Effector CD8-positive, alpha-beta T cell (primary cell): ENCODE data around the gene FBLN5.
"Not testable (repeated sequence)": the region's sequence is repeated elsewhere in the genome, so short reads cannot be mapped to it uniquely, and the experiment has no call there.

Source experiments
- DNase-seq: peaks from one replicate; lab custom pipeline; 2025; lab: John Stamatoyannopoulos, UW

Gene FBLN5

GRCh38 chr14:91910196-91910595 is 37.3 kb downstream of the FBLN5 start:
- no peak for DNase-seq

GRCh38 chr14:91906374-91906773 is 41.1 kb downstream of the FBLN5 start:
- DNase-seq, result no peak

GRCh38 chr14:91904956-91905645 is 42.4 kb downstream of the FBLN5 start:
- no peak for DNase-seq

GRCh38 chr14:91904483-91904882 is 43.0 kb downstream of the FBLN5 start:
- no peak for DNase-seq

GRCh38 chr14:91903070-91903469 is 44.4 kb downstream of the FBLN5 start:
- DNase-seq, result no peak

DNA sequence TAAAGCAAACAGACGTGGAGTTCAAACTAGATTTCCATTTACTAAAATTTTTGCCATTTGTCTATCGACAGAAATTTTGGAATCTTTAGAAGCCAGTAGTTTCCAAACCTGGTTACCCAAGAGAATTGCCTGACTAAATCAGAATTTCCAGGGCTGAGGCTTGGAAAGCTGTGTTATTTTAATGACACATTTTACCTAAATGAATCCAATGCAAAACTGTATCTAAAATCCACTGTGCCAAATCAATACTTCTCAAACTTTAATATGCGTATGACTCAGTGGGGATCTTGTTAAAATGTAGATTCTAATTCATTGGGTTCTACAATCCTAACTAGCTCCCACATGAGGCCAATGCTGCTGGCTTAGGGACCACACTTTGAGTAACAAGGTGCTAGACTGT is 45.2 kb downstream of the FBLN5 start:
- DNase-seq, result no peak

- no peak for DNase-seq
Measured at GRCh38 chr14:91901449-91902226, 45.9 kb downstream of the FBLN5 start.

- no peak for DNase-seq
Measured at GRCh38 chr14:91899806-91900205, 47.7 kb downstream of the FBLN5 start.

DNA sequence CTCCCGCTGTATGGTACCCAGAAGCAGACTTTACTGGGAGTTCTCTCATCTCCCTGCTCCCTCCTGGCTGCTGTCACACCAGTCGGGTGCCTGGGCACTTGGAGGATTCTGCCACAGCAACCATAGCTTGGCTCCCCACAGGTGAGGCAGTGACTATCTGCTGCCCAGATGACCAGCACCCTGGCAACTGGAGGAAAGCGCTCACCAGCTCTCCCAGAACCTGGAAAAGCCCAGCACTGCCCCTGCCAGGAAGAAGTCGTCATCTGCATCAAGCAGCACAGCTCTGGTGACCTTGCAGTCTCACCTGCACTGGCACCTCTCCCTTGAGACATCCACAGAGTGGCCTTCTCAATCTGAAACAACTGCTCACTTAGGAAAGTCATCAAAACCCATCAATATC is 48.3 kb downstream of the FBLN5 start:
- no peak for DNase-seq

DNA sequence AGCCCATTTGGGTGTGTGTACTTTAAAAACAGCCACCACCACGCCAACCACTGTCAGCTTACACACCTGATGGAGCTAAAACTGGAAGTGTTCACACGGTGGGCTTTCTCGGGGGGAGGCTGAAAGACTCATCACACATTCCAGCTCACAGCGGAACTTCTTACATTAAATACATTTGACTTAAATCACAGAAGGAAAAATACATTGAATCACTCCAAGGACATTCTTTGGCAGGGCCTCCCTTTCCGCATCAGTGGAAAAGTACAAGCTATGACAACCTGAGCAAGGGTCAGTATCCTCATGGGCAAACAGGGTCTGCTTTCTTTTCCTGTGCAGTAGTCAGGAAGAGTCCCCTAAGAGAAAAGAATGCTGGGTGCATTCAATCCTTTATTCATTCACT is 49.1 kb downstream of the FBLN5 start:
- no peak for DNase-seq

DNA sequence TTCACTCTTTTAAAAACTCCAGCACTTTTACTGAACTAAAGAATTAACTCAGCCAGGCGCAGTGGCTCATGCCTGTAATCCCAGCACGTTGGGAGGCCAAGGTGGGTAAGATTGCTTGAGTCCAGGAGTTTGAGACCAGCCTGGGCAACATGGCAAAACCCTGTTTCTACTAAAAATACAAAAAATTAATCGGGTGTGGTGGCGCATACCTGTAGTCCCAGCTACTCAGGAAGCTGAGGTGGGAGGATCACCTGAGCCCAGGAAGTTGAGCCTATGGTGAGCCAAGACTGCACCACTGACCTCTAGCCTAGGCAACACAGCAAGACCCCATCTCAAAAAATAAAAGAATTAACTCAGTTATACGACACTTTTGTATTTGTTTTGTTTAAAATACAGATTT is 49.8 kb downstream of the FBLN5 start:
- DNase-seq, result not testable (repeated sequence)

GRCh38 chr14:91897106-91897701 is 50.3 kb downstream of the FBLN5 start:
- DNase-seq, result no peak

DNA sequence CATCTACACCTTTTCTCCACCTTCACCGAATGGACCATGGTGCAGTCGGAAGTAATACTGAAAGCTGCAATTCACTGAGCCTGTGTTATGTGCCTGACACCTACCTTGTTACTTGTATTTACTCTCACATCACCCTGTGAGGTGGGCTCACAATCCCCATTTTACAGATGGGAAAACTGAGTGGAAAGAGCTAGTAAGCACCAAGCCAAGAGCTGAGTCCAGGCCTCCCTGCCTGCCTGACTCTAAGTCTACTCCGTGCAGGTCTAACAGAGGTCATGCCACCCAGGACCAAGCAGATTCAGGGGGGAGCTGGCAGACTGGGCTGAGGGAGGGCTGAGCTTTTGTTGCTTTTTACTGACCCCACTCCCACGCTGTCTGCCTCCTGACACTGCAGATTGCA is 51.1 kb downstream of the FBLN5 start:
- no peak for DNase-seq

DNA sequence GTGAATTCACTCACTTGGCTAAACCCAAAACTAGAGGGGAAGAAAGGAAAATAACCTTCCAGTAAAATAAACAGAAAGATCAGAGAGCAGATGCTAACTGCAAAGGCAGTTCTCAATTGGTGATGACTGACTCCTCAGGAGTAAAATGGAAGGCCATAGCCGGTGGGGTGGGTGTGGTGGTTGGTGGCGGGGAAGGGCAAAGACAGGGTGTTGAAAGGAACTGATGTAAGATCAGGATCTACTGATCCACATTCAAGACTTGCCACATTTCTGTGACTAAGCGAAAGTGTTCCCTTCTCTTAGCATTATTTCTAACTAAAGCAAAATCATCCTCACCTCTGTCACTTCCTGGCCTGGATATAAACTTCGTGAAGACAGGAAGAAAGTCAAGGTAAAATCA is 53.8 kb downstream of the FBLN5 start:
- no peak for DNase-seq

- DNase-seq, result no peak
Measured at GRCh38 chr14:91893007-91893406, 54.5 kb downstream of the FBLN5 start.

DNA sequence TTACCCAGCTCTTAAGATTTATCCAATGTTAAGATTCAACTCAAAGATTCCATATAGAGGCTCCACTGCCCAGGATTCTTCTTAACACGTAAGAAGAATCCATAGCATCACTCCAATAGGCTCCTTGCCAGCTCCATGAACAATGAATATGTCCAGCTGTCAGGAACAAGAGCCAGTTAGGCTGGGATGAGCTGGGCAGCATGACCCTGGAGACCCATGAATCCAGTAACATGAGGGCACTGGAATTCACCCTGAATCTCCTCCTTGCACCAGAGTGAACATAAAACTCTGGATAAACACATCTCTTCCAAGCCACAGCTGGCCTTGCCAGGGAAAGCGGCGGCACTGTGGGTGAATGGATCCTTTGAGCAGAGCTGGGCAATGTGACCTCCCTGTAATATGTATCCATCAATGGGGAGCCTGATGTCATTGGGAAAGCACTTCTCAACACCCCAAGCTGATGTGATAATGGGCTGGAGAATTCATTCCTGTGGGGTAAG is 55.7 kb downstream of the FBLN5 start:
- no peak for DNase-seq

GRCh38 chr14:91891101-91891500 is 56.4 kb downstream of the FBLN5 start:
- no peak for DNase-seq

- no peak for DNase-seq
Measured at GRCh38 chr14:91890291-91890749, 57.2 kb downstream of the FBLN5 start.

GRCh38 chr14:91889477-91890211 is 57.9 kb downstream of the FBLN5 start:
- no peak for DNase-seq

DNA sequence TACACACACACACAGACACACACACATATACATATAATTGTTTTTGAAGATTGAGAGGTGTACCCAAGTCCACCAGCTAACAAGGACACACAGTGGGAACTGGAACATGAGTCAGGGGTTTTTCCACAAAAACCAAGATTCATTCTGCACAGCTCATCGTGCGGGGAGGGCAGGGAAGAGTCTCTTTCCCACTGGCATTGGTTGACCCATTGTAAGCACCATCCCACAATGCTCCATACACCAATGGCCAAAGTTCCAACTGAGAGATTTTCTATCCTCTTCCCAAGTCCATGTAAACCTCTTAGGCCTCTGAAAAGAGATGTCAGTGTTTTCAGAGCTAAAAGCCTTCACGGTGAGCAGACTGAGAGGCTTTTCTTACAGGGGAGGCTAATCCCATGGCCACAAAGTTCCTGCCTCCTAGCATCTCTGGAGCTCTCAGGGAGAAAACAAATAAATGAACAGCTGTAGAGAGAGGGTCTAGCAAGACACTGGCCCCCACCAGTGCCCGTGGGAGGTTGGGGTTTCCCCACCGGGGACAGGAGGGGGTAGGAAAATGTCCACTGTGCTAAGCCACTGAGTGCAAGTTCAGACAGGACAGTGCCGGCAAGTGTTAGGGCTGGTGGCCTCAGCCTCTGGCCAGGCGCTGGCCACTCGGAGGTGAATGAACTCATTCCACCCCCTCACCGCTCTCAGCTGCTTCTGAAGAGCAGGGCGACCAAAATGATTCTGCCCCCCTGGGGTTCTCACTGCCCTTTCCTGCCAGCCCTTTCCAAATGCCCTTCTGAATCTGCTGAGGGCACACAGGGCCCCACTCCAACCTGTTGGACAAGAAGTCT is 58.6 kb downstream of the FBLN5 start:
- no peak for DNase-seq

GRCh38 chr14:91886961-91887360 is 60.5 kb downstream of the FBLN5 start:
- no peak for DNase-seq
